Stimulated activated CD4-positive, alpha-beta T cell treated with anti-CD3 and anti-CD28 coated beads, Interleukin-1b, Interleukin-23, amount 100 ng/mL, for 4 hours (primary cell): Measurements from ENCODE around the gene GEMIN7.

ENCODE experiments used
- DNase-seq, 2 donors: peaks; one replicate each; pipeline ENCODE4 v3.0.0-alpha.2; 2020; ENCODE audit warnings: low read depth in 2 of 2

Gene GEMIN7

GRCh38 chr19:45128806-45129205 lies 49.7 kb downstream of the GEMIN7 start:
- no peak for DNase-seq

DNA sequence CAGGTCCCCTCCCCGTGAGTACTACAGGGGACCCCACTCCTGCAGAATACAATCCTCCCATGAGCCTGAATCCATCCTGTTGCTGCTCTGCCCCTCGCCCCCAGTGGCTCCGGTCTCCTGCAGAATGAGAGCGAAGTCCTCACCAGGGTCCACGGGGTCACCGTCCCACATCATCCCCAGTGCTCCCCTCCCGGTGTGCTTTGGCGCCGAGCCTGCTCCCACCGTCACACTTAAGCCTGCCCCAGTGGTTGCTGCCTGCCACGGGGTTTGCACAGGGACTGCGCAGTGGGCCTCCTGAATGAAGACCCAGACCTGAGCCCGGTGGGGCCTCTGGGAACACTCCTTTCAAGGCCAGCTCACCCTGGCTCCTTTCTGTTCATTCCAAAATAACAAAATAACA lies 51.2 kb downstream of the GEMIN7 start:
- no peak for DNase-seq

DNA sequence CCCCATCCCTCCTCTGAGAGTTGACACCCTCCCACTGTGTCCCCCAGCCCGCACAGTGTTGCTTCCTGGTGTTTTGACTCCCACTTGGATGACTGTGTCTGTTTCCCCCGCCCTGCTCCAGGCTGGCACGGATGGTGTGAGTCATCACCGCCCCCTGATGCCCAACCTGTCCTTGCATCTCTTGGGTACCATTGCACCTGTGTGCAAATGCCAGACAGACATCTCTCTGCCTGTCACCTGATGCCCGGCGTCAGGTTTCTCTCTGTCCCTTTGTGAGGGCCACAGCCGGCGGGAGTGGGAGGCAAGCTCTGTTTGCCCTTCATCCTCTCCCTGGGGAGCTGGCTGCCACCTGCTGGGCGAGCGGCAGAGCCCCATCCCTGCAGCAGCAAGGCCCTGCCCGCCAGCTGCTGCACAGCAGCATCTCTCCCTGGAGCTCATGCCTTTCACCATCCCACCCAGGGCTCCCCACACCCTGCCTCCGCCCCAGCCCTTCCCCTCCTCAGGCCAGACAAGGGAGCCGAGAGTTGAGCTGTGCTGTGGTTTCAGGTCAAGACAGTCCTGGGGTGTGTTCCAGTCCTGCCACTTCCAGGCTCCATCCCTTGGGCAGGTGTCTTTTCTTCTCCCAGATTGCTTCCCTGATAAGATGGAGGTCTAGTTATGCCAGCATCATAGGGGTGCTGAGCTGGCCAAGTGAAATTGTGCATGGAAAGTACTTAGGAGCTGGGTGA lies 52.0 kb downstream of the GEMIN7 start:
- peak in 1 of 2 donors; percentile 12 for DNase-seq

DNA sequence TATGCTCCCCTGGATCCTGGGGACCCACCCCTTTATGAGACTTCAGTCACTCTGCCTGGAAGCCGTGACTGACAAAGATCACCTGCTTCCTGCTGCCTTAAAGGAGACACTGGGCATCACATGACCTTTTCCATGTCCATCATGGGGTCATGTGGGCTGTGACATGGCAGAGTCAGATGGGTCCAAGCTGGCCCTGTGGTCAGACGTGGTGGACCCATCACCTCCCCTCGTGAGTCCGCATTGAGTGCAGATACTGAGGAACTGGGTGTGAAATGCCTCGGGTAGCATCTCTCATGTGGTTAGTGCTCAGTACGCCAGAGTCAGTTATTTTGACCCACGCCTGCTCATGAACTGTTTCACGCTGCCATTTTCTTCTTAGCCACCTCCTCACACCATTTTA lies 54.6 kb downstream of the GEMIN7 start:
- DNase-seq, result no peak

- no peak for DNase-seq
Measured at GRCh38 chr19:45135176-45135885, 56.3 kb downstream of the GEMIN7 start.

DNA sequence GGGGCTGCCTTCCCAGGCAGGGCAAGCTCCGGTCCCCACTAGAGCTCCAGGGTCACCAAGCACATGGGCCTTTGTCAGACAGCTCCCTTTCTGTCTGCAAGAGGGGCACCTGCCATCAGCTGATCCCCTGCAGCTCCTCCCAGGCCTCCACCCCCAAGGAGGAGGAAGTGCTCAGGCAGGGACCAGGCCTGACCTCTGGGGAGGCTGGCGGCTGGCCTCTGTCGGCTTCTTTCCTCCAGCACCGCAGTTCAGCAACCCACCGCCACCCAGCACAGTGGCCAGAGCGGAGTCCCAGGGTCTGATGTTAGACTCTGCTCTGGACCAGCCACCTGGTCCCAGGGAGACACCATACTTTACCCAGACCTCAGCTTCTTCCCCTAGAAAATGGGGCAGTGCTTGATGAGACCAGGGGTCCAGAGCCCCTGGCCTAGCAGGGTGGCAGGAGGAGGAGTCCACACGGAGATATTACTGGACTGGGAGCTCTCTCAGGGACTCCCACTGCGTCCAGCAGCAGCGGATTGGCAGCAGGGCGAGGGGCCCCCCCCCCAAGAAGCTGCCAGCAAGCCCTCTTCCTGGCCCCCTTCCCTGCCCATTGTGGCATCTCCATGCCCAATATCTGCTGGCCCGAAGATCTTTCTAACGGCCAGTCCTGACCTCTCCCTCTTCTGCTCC lies 57.6 kb downstream of the GEMIN7 start:
- DNase-seq, result no peak

GRCh38 chr19:45137179-45137761 lies 58.2 kb downstream of the GEMIN7 start:
- no peak for DNase-seq

- DNase-seq, result no peak
Measured at GRCh38 chr19:45138303-45138751, 59.3 kb downstream of the GEMIN7 start.

DNA sequence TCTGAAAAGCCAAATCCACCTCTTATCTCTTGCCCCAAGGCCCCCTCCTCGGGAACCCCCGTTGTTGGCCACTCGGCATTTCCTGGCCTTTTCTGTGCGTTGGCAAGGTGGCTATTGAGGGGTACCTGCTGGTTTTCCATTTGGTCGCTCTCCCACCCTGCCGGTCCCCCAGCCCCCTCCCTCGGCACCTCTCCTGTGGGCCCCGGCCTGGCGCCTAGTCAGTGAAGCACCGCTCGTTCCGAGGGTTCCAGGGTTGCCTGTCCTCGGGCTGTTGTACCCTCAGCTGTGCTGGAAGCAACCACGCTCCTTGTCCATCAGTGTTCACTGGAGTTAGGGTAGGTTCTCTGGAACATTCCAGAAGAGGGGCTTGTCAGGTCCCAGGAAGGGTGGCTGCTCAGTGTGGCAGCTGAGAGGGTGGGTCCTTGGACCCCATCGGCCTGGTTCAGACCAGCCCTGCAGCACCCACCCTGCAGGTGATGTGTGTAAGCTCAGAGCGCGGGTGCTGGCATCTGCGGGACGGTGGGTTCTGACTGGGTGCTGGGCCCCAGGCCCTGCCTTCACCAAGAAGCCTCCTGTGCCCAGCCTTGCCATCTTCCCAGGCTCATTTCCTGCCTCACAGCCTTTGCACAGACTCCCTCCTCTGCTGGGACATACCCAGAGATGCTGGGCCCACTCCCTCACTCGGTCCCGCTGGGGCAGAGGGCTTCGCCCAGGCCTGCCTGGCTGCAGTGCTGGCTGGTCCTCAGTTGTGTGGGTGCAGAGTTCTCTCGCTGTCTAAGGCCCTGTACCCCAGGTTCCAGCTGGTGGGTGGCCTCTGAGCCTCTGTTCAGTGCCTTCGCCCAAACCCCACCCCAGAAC lies 60.5 kb downstream of the GEMIN7 start:
- no peak for DNase-seq

DNA sequence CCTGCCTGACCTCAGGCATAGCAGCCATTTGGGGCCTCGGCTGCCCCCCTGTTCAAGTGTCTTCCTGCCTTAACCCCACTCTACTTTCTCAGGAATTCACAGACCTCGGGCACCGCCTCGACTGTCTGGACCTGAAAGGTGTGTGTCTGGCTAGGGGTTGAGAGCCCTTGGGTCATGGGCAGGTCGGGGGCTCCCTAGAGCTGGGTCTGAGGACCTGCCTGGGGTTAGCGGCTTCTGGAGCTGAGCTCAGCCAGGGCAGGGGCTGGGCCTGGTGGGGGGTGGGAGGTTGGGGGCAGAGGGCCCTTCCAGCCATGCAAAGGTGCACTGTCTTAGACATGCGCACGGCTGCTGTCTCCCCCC lies 61.1 kb downstream of the GEMIN7 start:
- no peak for DNase-seq

DNA sequence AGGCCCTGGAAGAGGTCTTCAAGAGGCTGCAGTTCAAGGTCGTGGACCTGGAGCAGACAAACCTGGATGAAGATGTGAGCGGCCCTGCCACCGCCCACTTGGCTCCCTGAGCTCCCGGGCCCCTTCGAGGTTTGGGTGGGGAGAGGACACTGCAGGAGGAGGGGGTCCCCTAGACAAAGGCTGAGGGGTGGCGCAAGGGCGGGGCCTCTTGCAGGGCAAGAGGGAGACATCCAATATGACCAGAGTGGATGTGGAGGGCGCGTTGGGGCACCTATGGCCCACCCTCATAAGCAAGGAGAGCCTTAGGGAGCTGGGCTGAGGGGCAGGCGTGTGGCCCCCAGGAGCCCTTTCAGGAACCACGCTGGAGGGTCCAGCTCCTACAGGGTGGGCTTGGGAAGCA lies 61.5 kb downstream of the GEMIN7 start:
- no peak for DNase-seq
